Neural cell (in vitro differentiated cells): Measurements from ENCODE around the gene CHRM1. TPM values are rescaled to one million over a fixed set of nuclear protein-coding genes. Genes with fewer than 3 reads are reported as not detected.

Source experiments
- H2AFZ ChIP-seq: fragments of 200-600, 300-800 bp; sonication (generic), shearing (Covaris generic); 2 replicates; pipeline ENCODE4 v1.6.0; 2014; ENCODE audit warnings: low read depth, mild to moderate bottlenecking, antibody characterized with exemption, low read length, moderate library complexity
- H3F3A ChIP-seq: fragments of 200-600 bp; shearing (Covaris generic); 2 replicates; pipeline ENCODE4 v1.6.1; 2016; ENCODE audit warnings: mild to moderate bottlenecking, moderate library complexity, mixed read lengths, antibody characterized with exemption, low read length; ENCODE audit not compliant: insufficient read depth, poor library complexity, severe bottlenecking
- H3K27ac ChIP-seq: fragments of 200-600, 300-800 bp; sonication (generic), shearing (Covaris generic); 2 replicates; pipeline ENCODE4 v1.5.1; 2014; ENCODE audit warnings: mild to moderate bottlenecking, low read length, moderate library complexity
- H3K27me3 ChIP-seq: fragments of 300-800, 200-600 bp; sonication (generic), shearing (Covaris generic); 2 replicates; pipeline ENCODE4 v1.6.0; 2014; ENCODE audit warnings: mild to moderate bottlenecking, low read depth, low read length, moderate library complexity; ENCODE audit not compliant: insufficient read depth
- H3K36me3 ChIP-seq: fragments of 300-800, 200-600 bp; sonication (generic), shearing (Covaris generic); 2 replicates; pipeline ENCODE4 v1.5.1; 2014; ENCODE audit warnings: mild to moderate bottlenecking, antibody characterized with exemption, low read length, moderate library complexity; ENCODE audit not compliant: insufficient read depth
- H3K4me2 ChIP-seq: fragments of 300-800, 200-600 bp; sonication (generic), shearing (Covaris generic); 2 replicates; pipeline ENCODE4 v1.6.0; 2014; ENCODE audit warnings: mild to moderate bottlenecking, low read length
- H3K4me3 ChIP-seq: fragments of 300-800, 200-600 bp; sonication (generic), shearing (Covaris generic); 2 replicates; pipeline ENCODE4 v1.5.1; 2014; ENCODE audit warnings: mild to moderate bottlenecking, low read length, moderate library complexity
- H3K79me2 ChIP-seq: fragments of 200-600 bp; shearing (Covaris generic); replicated peaks from 2 replicates; pipeline ENCODE4 v1.6.0; 2014; ENCODE audit warnings: mild to moderate bottlenecking, low read length, moderate library complexity; ENCODE audit not compliant: insufficient read depth
- H3K9ac ChIP-seq: fragments of 300-800, 200-600 bp; sonication (generic), shearing (Covaris generic); 2 replicates; pipeline ENCODE4 v1.6.1; 2016; ENCODE audit warnings: mild to moderate bottlenecking, low read length, mixed read lengths
- H3K9me2 ChIP-seq: fragments of 200-600 bp; shearing (Covaris generic); 2 replicates; pipeline ENCODE4 v1.6.1; 2016; ENCODE audit warnings: mild to moderate bottlenecking, low read length, mixed read lengths; ENCODE audit not compliant: insufficient read depth
- H3K9me3 ChIP-seq: fragments of 200-600, 300-800 bp; sonication (generic), shearing (Covaris generic); 2 replicates; pipeline ENCODE4 v1.6.1; 2016; ENCODE audit warnings: mild to moderate bottlenecking, mixed run types, low read length, moderate library complexity, mixed read lengths
- H4K20me1 ChIP-seq: fragments of 200-600 bp; shearing (Covaris generic); 2 replicates; pipeline ENCODE4 v1.6.1; 2016; ENCODE audit warnings: mild to moderate bottlenecking, mixed run types; ENCODE audit not compliant: insufficient read depth
- EP300 ChIP-seq: fragments of 450-650 bp; conservative IDR thresholded peaks from 2 replicates; pipeline ENCODE4 v1.6.1; 2014; ENCODE audit warnings: antibody characterized with exemption, mild to moderate bottlenecking, moderate library complexity; ENCODE audit not compliant: poor library complexity, severe bottlenecking
- EZH2 ChIP-seq: fragments of 200-600, 300-800 bp; shearing (Covaris generic), sonication (generic); IDR thresholded peaks from 2 replicates; pipeline ENCODE4 v1.6.1; 2014; ENCODE audit warnings: antibody characterized with exemption, low read length, borderline replicate concordance, mild to moderate bottlenecking; ENCODE audit not compliant: insufficient read depth, poor library complexity, severe bottlenecking
- MXI1 ChIP-seq: fragments of 450-650 bp; conservative IDR thresholded peaks from 2 replicates; pipeline ENCODE4 v1.6.1; 2014; ENCODE audit warnings: antibody characterized with exemption, mild to moderate bottlenecking; ENCODE audit not compliant: poor library complexity, severe bottlenecking
- POLR2AphosphoS5 ChIP-seq: IDR thresholded peaks from 2 replicates; pipeline ENCODE4 v1.6.1; 2012
- RAD21 ChIP-seq: fragments of 450-650 bp; conservative IDR thresholded peaks from 2 replicates; pipeline ENCODE4 v1.6.1; 2014; ENCODE audit warnings: antibody characterized with exemption, mild to moderate bottlenecking, moderate library complexity
- SMC3 ChIP-seq: fragments of 450-650 bp; conservative IDR thresholded peaks from 2 replicates; pipeline ENCODE4 v1.6.1; 2014; ENCODE audit warnings: antibody characterized with exemption, mild to moderate bottlenecking, moderate library complexity; ENCODE audit not compliant: poor library complexity
- TAF1 ChIP-seq: IDR thresholded peaks from 2 replicates; pipeline ENCODE4 v1.6.1; 2012; ENCODE audit warnings: low read depth
- polyA plus RNA-seq: library from polyadenylated mRNA; depleted of rRNA; stranded (reverse); fragments of >200 nt; gene quantifications from 2 replicates; pipeline ENCODE4 v1.2.3, GENCODE V29; 2014
- TF ChIP-seq, protein P1 (sequence below): fragments of 450-650 bp; IDR thresholded peaks from 2 replicates; pipeline ENCODE4 v1.5.1; 2014; ENCODE audit warnings: antibody characterized with exemption, mild to moderate bottlenecking, moderate library complexity; ENCODE audit not compliant: poor library complexity, severe bottlenecking
- TF ChIP-seq, protein P2 (sequence below): IDR thresholded peaks from 2 replicates; pipeline ENCODE4 v1.6.1; 2012; ENCODE audit warnings: borderline replicate concordance

Gene CHRM1
- polyA plus RNA-seq, 1 donor from 2014 or later = not detected

DNA sequence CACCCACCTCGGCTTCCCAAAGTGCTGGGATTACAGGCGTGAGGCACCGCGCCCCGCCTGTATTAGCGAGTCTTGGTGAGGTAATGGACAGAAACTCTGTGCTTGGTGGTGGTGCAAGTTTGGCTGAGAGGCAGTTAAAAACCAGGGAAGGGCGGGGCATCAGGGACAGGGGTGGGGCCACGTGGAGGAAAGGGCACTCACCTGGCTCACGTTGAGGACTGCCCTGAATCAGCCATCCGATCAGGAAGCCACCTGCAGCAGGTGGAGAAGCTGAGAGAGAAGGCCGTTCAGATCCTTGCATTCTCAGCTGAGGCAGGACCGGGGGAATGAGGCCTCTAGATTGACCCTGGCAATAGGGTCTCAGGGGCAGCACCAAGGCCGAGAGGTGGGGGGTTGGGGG lies 12.1 kb upstream of the CHRM1 start:
- no peaks in the 10 kb centered on the region for H3K36me3 ChIP-seq
- no peaks in the 10 kb centered on the region for H4K20me1 ChIP-seq
- no peak overlapping the region for H3K27ac ChIP-seq
- no peaks in the 10 kb centered on the region for H3K9me3 ChIP-seq
- peaks cover 6% of the 10 kb centered on the region for H3K27me3 ChIP-seq
- H3K9ac ChIP-seq = no peak overlapping the region
- H3K9me2 ChIP-seq = no peaks in the 10 kb centered on the region
- no peak overlapping the region for H3K4me3 ChIP-seq
- H3F3A ChIP-seq = no peaks in the 10 kb centered on the region
- H2AFZ ChIP-seq = no peak overlapping the region
- no peak for TF ChIP-seq MXI1
- TF ChIP-seq, protein P1, sequence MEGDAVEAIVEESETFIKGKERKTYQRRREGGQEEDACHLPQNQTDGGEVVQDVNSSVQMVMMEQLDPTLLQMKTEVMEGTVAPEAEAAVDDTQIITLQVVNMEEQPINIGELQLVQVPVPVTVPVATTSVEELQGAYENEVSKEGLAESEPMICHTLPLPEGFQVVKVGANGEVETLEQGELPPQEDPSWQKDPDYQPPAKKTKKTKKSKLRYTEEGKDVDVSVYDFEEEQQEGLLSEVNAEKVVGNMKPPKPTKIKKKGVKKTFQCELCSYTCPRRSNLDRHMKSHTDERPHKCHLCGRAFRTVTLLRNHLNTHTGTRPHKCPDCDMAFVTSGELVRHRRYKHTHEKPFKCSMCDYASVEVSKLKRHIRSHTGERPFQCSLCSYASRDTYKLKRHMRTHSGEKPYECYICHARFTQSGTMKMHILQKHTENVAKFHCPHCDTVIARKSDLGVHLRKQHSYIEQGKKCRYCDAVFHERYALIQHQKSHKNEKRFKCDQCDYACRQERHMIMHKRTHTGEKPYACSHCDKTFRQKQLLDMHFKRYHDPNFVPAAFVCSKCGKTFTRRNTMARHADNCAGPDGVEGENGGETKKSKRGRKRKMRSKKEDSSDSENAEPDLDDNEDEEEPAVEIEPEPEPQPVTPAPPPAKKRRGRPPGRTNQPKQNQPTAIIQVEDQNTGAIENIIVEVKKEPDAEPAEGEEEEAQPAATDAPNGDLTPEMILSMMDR = no peak
- TF ChIP-seq RAD21 = no peak
- no peak for TF ChIP-seq TAF1
- TF ChIP-seq SMC3 = no peak
- TF ChIP-seq EZH2 = no peak
- TF ChIP-seq EP300 = no peak
- TF ChIP-seq, protein P2, sequence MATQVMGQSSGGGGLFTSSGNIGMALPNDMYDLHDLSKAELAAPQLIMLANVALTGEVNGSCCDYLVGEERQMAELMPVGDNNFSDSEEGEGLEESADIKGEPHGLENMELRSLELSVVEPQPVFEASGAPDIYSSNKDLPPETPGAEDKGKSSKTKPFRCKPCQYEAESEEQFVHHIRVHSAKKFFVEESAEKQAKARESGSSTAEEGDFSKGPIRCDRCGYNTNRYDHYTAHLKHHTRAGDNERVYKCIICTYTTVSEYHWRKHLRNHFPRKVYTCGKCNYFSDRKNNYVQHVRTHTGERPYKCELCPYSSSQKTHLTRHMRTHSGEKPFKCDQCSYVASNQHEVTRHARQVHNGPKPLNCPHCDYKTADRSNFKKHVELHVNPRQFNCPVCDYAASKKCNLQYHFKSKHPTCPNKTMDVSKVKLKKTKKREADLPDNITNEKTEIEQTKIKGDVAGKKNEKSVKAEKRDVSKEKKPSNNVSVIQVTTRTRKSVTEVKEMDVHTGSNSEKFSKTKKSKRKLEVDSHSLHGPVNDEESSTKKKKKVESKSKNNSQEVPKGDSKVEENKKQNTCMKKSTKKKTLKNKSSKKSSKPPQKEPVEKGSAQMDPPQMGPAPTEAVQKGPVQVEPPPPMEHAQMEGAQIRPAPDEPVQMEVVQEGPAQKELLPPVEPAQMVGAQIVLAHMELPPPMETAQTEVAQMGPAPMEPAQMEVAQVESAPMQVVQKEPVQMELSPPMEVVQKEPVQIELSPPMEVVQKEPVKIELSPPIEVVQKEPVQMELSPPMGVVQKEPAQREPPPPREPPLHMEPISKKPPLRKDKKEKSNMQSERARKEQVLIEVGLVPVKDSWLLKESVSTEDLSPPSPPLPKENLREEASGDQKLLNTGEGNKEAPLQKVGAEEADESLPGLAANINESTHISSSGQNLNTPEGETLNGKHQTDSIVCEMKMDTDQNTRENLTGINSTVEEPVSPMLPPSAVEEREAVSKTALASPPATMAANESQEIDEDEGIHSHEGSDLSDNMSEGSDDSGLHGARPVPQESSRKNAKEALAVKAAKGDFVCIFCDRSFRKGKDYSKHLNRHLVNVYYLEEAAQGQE = no peak
- TF ChIP-seq POLR2AphosphoS5 = no peak
- H3K79me2 ChIP-seq = no peaks in the 10 kb centered on the region
- H3K4me2 ChIP-seq = no peak overlapping the region

DNA sequence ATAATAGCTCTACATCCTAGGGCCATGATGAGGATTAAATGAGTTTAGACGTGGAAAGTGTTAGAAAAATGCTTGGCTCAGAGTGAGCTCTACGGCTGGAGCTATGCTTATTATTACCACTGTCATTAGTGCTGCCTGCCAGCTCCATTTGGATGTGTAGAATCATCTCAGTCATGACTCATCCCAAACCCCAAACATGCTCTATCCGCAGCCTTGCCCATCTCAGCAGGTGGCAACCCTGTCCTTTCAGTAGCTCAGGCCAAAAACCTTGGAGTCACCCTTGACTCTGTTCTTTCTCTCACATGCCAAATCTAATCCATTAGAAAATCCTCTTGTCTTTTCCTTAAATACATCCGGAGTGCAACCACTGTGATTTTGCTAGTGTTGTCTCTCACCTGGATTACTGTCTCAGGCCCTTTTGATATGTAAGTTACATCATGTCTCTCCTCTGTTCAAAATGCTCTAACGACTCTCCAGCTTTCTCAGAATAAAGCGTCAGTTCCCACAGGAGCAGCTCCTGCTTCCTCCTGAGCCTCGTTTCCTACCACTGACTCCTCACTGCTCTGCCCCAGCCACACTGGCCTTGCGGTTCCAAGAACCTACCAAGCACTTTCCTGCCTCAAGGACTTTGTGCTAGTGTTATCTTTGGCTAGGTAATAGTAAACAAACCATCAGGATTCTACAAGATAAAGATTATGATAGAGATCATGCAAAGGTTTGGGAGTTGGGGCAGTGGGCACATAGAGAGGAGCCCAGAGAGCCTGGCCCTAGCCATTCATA lies 10.5 kb upstream of the CHRM1 start:
- Histone ChIP-seq H3K36me3 (no peaks in the 10 kb centered on the region), H3K27ac (no peak overlapping the region), H3K4me2 (no peak overlapping the region), H3K9ac (no peak overlapping the region), H3K9me2 (no peaks in the 10 kb centered on the region), H3K27me3 (peaks cover 22% of the 10 kb centered on the region), H3K9me3 (no peaks in the 10 kb centered on the region), H3F3A (no peaks in the 10 kb centered on the region), H3K4me3 (no peak overlapping the region), H3K79me2 (no peaks in the 10 kb centered on the region), H2AFZ (no peak overlapping the region), H4K20me1 (no peaks in the 10 kb centered on the region)
- TF ChIP-seq TAF1 (no peak), EP300 (no peak)
